Upper lobe of right lung (tissue), 1 donor: Measurements from ENCODE around the gene STAT5B. TPM values are rescaled to one million over a fixed set of nuclear protein-coding genes. Genes with fewer than 3 reads are reported as not detected.

ENCODE experiments used
- ATAC-seq: fragments of 200-7000 bp; cut with Tn5 transposase; one replicate; pipeline ENCODE4 v1.9.1; 2020; ENCODE audit warnings: mild to moderate bottlenecking, moderate library complexity
- DNase-seq: peaks from one replicate; pipeline ENCODE4 v3.0.0-alpha.2; 2020
- H3K27ac ChIP-seq: fragments of 200-600 bp; one replicate; pipeline ENCODE4 v1.8.0; 2022
- H3K27me3 ChIP-seq: fragments of 200-600 bp; one replicate; pipeline ENCODE4 v1.8.0; 2022; ENCODE audit warnings: mild to moderate bottlenecking
- H3K36me3 ChIP-seq: fragments of 200-600 bp; one replicate; pipeline ENCODE4 v1.8.0; 2022
- H3K4me1 ChIP-seq: fragments of 200-600 bp; one replicate; pipeline ENCODE4 v1.8.0; 2022
- H3K4me3 ChIP-seq: fragments of 200-600 bp; one replicate; pipeline ENCODE4 v1.8.0; 2022; ENCODE audit warnings: mild to moderate bottlenecking
- H3K9me3 ChIP-seq: fragments of 200-600 bp; one replicate; pipeline ENCODE4 v1.8.0; 2022
- intact Hi-C: fragments of 100-400 bp; cut with DNase I; formaldehyde crosslinking; loops from one replicate; pipeline ENCODE4 v1.11.0; 2022
- total RNA-seq: library from RNA; stranded (reverse); fragmentation: NEBNext Ultra II Directional; extraction: Animal tissue kit (Norgen Biotek cat#: 25700); gene quantifications from one replicate; pipeline ENCODE4 v1.2.1, GENCODE V29; 2021
- TF ChIP-seq, protein P1 (sequence below): fragments of 200-600 bp; IDR thresholded peaks from one replicate; pipeline ENCODE4 v1.8.0; 2022; ENCODE audit warnings: antibody characterized with exemption
- donor health status: DM: no; HTN: yes; CAD: no; lungs with severe emphysema.

The STAT5B gene
- total RNA-seq, 1 donor from 2014 or later: 71.0 TPM

- peak; percentile 90 for DNase-seq
- Histone ChIP-seq H3K4me3 (peak overlapping the region; percentile 19), H3K4me1 (peaks cover 32% of the 10 kb centered on the region), H3K36me3 (peaks cover 73% of the 10 kb centered on the region), H3K9me3 (no peaks in the 10 kb centered on the region), H3K27ac (peak overlapping the region; percentile 73), H3K27me3 (no peaks in the 10 kb centered on the region)
- ATAC-seq: peak; percentile 82
- intact Hi-C loops: no loop called here
- TF ChIP-seq, protein P1, sequence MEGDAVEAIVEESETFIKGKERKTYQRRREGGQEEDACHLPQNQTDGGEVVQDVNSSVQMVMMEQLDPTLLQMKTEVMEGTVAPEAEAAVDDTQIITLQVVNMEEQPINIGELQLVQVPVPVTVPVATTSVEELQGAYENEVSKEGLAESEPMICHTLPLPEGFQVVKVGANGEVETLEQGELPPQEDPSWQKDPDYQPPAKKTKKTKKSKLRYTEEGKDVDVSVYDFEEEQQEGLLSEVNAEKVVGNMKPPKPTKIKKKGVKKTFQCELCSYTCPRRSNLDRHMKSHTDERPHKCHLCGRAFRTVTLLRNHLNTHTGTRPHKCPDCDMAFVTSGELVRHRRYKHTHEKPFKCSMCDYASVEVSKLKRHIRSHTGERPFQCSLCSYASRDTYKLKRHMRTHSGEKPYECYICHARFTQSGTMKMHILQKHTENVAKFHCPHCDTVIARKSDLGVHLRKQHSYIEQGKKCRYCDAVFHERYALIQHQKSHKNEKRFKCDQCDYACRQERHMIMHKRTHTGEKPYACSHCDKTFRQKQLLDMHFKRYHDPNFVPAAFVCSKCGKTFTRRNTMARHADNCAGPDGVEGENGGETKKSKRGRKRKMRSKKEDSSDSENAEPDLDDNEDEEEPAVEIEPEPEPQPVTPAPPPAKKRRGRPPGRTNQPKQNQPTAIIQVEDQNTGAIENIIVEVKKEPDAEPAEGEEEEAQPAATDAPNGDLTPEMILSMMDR: peak; percentile 61
Observed at GRCh38 chr17:42312285-42313130, 36.3 kb upstream of the STAT5B start.

GRCh38 chr17:42312035-42312284 is 35.8 kb upstream of the STAT5B start:
- Histone ChIP-seq H3K36me3 (peaks cover 73% of the 10 kb centered on the region), H3K4me1 (peaks cover 32% of the 10 kb centered on the region), H3K4me3 (no peak overlapping the region), H3K27me3 (no peaks in the 10 kb centered on the region), H3K9me3 (no peaks in the 10 kb centered on the region), H3K27ac (no peak overlapping the region)
- intact Hi-C loops: no loop called here
- DNase-seq (no peak), ATAC-seq (no peak)
- TF ChIP-seq, protein P1: no peak

DNA sequence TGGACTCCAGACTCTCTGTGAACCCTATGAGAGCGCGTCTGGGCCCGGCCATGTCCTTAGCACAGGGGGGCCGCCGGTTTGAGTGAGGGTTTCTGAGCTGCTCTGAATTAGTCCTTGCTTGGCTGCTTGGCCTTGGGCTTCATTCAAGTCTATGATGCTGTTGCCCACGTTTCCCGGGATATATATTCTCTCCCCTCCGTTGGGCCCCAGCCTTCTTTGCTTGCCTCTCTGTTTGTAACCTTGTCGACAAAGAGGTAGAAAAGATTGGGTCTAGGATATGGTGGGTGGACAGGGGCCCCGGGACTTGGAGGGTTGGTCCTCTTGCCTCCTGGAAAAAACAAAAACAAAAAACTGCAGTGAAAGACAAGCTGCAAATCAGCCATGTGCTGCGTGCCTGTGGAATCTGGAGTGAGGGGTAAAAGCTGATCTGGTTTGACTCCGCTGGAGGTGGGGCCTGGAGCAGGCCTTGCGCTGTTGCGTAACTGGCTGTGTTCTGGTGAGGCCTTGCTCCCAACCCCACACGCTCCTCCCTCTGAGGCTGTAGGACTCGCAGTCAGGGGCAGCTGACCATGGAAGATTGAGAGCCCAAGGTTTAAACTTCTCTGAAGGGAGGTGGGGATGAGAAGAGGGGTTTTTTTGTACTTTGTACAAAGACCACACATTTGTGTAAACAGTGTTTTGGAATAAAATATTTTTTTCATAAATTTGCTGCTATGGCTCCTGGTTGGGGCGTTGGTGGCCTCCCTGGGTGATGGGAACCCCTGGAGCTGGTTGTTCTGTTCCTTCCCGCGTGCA is 35.2 kb upstream of the STAT5B start:
- ATAC-seq (peak; percentile 89), DNase-seq (peak; percentile 93)
- H3K9me3 ChIP-seq: no peaks in the 10 kb centered on the region
- no peaks in the 10 kb centered on the region for H3K27me3 ChIP-seq
- peaks cover 32% of the 10 kb centered on the region for H3K4me1 ChIP-seq
- H3K27ac ChIP-seq: peak overlapping the region; percentile 42
- H3K36me3 ChIP-seq: peaks cover 73% of the 10 kb centered on the region
- no peak overlapping the region for H3K4me3 ChIP-seq
- TF ChIP-seq, protein P1: no peak
- intact Hi-C loops: no loop called here

- intact Hi-C loops: no loop called here
- Histone ChIP-seq H3K36me3 (peaks cover 73% of the 10 kb centered on the region), H3K4me1 (peaks cover 30% of the 10 kb centered on the region), H3K27me3 (no peaks in the 10 kb centered on the region), H3K9me3 (no peaks in the 10 kb centered on the region), H3K4me3 (no peak overlapping the region), H3K27ac (peak overlapping the region; percentile 42)
- ATAC-seq (no peak), DNase-seq (no peak)
- TF ChIP-seq, protein P1: no peak
Observed at GRCh38 chr17:42310787-42311215, 34.6 kb upstream of the STAT5B start.

DNA sequence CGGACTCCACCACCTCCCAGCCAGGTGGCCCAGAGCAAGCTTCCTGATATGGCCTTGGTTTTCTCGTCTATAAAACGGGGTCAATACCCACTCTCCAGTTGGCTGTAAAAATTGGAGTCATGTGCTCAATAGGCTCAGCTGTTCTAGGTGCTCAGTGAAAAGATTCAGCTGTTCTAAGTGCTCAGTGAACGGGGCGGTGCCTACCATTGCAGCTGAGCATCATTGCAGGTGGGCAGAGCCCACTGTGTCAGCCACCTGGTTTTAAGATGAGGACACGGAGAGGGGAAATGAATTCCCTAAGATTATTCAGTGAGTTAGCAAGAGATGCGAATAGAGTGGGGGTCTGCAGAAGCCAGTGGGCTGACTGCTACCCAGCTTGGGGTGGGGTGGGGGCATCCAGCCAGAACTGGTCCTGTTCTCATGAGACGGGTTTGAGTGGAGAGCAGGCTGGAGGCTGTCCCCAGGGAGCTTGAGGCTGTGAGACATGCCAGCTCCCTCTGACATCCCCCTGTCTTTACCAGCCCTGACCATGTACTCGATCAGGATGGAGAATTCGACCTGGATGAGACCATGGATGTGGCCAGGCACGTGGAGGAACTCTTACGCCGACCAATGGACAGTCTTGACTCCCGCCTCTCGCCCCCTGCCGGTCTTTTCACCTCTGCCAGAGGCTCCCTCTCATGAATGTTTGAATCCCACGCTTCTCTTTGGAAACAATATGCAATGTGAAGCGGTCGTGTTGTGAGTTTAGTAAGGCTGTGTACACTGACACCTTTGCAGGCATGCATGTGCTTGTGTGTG is 34.0 kb upstream of the STAT5B start:
- Histone ChIP-seq H3K27ac (no peak overlapping the region), H3K4me1 (peaks cover 28% of the 10 kb centered on the region), H3K4me3 (no peak overlapping the region), H3K27me3 (no peaks in the 10 kb centered on the region), H3K36me3 (peaks cover 73% of the 10 kb centered on the region), H3K9me3 (no peaks in the 10 kb centered on the region)
- TF ChIP-seq, protein P1: no peak
- intact Hi-C loops: loop anchor here (10.0 kb wide), 1 partner anchor 205 kb away; no protein-coding TSS in a partner anchor
- DNase-seq: no peak
- no peak for ATAC-seq
